ENCODE results near the gene LURAP1L.

Gene LURAP1L

DNA sequence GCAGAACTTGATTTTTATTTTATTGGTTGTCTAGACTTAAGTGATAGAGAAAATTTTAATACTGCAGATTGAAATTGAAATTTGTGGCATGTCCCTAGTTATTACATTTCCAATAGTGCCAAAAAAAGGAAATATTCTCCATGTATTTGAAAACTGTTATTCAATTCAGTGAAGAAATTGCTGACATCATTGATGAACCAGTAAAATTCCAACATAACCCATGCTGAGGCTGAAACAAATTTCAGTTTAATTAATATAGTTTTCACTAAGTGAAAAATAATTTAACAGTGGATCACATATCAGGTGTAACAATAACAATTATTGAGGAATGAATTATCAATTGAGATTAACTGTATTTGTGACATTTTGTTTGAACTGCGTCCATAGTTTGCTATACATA is 38.7 kb downstream of the LURAP1L start:
- DNase-seq (ENCODE audit: low read depth) = no peak

DNA sequence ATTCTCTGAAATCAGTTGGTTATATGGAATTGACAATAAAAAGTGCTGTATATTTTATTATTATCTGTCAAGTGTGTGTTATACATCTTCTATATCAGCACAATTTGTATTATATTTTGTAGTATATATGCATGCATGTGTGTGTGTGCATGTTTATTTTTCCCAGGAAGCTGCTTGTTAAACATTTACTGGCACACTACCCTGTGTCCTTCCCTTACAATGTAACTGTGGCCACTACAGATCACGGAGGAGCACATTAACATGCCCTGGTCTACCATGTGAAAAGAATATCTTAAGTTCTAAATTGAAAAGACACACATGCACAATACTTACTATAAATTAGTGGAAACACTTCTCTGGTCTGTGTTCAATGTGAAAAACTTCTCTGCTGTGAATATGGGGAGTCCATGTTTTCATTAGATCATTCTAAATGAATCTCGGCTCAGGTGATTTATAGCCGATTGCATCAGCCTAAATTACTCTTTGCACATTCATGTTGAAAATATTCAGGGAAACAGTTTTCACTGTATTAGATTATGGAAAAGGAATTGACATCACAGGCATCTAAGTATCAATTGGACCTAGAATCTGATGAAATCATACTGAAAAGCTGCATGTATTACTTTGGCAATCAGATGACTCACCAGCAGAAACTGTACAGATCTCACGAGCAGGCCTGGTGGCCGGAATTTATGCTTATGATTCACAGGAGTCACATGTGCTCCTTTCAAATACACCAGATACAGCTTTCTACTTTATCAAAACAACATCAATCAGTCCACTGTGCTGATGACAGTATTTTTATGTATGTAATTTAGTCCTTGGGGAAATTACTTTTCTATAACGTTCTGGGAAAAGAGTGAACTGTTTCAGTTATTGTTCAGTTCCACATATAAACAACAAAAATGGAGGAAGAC is 39.4 kb downstream of the LURAP1L start:
- no peak for DNase-seq (ENCODE audit: low read depth)

DNA sequence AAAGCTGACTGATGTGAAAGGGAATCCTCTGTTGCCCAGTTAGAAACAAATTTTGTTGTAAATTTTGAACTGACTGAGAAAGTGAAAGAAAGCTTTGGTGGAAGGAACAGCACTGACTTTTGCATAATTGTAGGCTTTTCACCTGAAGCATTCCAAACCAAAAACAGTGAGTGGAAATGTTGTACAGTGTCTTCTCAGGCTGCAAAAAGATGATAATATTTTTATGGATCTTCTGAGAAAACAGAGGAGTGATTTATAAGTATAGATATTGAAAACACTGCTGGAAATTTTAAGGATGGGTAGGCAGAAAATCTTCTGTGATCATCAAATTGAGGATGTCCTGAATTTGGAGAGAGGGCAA is 40.0 kb downstream of the LURAP1L start:
- no peak for DNase-seq (ENCODE audit: low read depth)

DNA sequence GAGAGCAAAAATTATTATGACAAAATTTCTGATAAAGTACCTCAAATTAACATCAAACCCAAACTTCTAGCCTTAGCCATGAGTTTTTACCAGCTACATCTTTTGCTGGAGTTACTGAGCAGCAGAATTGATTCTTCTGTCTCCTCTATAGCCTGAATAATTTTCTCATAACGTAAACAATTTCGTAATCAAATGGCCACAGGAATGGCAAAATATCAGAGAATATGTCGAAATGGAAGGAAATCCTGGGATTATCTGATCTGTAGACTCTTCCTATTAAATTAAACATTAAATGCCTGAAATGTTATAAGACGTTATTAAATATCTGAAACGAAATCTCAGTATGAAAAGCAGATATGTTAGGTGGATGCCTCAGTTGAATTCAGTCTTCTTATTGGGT is 41.1 kb downstream of the LURAP1L start:
- no peak for DNase-seq (ENCODE audit: low read depth)

DNA sequence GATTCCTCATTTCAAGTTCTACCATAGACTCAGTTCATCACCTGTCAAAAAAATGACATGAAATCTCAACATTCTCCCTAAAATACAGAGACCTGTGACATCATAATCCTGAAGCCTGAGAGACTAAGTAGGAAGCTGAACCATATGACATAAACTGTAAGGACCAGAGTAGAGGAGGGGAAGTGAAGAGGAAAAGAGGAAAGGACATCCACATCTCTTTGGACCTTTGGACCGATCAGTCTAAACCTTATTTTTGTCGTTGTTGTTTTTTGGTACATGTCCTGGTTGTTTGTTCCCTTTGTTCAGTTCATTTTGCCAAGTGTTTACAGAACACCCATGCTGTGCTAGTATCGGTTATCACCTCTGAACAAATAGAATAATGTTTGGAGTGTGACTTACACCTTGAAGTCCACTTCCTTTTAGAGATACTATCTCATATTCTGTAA is 41.9 kb downstream of the LURAP1L start:
- DNase-seq (ENCODE audit: low read depth) = no peak

DNA sequence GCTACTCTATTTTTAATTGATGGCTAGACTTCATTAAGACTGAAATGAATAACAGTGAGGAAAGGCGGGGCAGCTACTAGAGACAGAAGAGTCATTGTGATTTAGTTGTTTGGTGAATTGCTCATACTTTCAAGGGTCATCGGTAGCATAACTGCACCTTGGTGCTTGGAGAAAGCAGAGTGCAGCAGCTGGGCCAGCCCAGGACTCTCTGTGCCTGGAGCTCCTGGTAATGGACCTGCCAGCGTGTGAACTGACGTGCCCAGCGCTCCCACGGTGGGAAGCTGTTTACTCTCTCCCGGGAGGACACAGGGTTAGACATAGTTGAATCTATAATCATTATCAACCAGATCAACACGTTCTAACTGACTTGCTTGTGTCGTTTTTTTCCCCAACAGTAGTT is 42.9 kb downstream of the LURAP1L start:
- DNase-seq (ENCODE audit: low read depth) = no peak

DNA sequence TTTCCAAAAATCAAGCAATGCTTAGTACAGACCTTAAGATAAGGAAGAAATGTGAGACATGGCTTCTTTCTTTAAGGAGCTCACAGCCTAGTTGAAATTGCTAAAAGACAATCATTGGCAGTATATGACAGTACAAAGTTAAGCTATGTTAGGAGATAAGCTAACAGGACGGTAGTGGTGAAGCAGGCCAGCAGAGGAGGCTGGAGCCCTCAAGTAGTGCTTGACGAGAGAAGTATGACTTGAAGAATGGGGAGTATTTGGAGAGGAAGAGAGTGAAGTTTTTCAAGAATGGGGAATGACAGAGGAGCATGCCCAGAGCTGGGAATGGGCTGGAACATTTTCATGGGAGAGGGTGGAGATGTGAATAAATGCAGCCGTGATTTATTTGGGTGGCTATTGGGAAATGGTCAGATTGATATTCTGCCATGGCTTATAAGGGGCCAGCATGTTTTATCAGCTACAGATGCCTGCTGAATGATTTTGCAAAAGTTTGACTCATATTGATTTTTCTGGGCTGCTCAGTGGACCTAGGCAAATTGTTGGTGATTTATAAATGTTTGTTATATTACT is 43.7 kb downstream of the LURAP1L start:
- no peak for DNase-seq (ENCODE audit: low read depth)

DNA sequence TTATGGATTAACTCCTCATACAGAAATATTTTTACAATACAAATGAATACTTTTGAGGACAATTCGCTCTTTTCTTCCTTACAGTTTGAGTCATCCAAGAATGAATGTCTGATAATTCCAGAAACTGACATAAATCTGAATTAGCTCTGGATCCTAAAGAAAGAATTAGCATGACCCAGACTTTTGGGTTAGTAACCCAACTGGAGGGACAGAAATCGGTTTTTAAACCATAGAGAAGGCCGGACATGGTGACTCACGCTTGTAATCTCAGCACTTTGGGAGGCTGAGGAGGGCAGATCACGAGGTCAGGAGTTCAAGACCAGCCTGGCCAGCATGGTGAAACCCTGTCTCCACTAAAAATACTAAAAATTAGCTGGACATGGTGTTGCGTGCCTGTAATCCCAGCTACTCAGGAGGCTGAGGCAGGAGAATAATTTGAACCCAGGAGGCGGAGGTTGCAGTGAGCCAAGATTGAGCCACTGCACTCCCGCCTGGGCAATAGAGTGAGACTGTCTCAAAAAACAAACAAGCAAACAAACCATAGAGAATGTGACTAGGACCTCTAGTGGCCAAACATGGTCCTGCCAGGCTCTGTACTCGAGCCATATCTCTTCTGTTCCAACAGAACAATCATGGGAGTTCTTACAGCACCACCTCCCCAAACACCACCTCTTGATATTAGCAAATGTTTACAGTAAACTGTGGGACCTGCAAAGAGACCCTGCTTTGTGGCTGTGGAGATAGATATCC is 44.8 kb downstream of the LURAP1L start:
- DNase-seq (ENCODE audit: low read depth) = no peak

DNA sequence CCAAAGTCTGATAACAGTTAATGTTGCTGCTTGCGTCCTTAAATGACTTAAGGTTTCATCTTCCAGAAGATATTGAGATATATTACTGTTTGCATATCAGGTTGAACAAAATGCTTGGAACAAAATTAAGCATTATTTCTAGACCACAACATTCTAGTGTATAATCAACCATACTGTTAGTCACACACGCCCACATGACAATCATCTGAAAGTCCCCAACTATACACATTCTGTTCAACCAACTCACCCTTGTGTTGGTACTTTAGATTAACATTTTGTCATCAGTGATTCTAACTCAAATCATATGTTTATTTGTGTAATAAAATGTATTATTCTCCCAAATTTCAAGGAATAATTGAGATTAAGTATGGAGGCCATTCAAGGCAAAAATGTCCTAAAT is 47.3 kb downstream of the LURAP1L start:
- DNase-seq (ENCODE audit: low read depth) = no peak

DNA sequence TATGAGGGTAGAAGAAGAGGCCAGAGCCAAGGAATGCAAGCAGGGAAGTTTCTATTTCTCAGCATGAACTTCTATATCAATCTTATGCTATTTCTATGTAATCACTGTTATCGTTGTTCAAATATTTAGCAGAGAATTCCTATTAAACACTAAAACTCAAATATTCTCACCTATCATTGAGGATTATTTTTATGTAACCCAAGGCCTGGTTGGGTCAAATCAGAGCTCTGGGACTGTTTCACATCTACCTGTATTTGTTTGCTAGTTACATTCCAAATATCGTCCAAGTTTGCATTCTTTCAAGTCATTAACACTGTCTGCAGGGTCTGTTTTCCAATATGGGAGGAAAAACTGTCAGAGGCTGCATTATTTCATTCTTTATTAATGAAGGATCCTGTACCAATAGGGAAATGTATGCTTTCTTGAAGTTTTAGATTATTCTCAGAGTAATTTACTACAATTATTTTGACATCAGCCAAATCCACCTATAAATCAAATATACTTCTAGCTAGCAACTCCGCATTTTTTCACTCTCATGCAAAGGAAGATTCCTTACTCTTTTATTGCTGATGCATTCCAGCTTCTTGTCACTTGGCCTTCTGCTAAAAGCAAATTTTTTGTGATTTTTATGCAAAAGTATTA is 52.2 kb downstream of the LURAP1L start:
- no peak for DNase-seq (ENCODE audit: low read depth)

DNA sequence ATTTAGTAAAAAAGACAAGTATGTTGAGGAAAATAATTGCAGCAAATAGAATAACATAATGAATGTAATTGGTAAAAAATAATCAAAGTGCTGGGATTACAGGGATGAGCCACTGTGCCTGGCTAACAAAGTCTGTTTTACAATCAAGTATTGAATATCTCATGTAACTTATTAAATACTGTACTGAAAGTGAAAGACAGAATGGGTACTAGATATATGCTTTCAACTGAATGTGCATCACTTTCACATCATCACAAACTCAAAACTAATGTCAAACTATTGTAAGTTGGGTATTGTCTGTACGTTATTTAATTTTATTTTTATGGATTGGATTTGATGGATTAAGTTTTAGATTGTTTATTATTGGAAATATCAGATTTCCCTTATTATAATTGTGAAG is 58.9 kb downstream of the LURAP1L start:
- no peak for DNase-seq (ENCODE audit: low read depth)

DNA sequence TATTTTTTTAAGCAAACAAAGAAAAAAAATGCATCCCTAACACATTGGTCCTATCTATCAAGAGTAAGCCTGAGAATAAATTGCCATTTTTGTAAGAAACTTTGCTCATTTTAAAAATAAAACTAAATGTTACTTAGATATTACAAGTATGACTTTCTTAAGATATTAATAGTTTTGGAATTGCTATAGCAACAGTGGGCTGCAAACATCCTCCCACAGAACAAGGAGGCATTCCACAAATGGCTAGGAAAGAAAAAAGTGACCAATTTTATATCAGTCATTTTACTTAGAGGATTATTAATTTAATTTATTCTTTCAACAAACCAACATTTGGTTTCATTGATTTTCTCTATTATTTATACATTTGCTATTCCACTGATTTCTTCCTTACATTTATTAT is 63.7 kb downstream of the LURAP1L start:
- DNase-seq (ENCODE audit: low read depth) = no peak

DNA sequence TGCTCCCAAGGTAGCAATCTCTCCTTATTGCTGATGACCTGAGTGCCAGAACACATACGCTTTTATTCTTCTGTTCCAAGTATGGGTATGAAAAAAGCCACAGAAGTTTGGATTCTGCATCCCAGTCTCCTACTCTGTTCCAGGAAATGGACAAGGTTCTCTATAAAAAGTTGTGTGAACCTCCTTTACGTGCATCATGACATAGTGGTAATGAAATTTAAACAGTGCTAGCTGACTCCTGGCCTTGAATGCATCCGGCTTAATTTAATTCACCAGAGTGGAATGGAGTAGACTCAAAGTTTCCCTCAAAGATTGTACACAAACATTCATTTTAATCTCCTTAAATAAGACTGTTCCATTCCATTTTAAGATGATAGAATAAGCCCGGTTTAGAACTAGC is 68.9 kb downstream of the LURAP1L start:
- DNase-seq (ENCODE audit: low read depth) = no peak

DNA sequence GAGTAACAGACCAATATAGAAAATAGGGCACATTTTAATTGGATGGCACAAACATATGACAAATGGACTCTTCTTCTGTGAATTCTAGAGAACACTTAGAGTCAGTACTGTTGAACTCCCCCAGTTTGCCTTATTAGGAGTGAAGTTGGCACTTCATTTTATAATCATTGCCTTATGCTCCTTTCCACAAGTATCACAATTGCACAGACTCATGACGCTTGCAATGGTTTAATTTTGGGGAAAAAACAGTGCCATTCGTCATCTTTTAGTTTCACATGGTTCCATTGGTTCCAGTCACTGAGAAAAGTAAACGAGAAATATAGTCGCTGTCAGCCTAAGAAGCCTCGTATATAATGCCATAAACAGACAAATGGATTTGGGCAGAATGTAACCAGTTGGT is 71.2 kb downstream of the LURAP1L start:
- DNase-seq (ENCODE audit: low read depth) = no peak

DNA sequence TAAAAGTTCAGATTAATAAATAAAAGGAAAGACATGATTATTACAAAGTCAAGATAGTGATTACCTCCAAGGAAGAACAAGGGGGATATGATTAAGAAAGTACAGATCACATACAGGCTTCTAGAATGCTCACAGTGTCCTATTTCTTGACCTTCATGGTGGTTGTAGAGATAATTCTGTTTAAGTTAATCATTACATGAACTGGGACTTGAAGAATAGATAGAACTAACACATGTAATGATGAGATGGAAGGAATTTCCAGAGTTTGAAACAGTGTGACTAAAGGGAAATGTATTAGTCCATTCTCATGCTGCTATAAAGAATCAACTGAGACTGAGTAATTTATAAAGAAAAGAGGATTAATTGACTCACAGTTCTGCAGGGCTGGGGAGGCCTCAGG is 72.7 kb downstream of the LURAP1L start:
- no peak for DNase-seq (ENCODE audit: low read depth)

DNA sequence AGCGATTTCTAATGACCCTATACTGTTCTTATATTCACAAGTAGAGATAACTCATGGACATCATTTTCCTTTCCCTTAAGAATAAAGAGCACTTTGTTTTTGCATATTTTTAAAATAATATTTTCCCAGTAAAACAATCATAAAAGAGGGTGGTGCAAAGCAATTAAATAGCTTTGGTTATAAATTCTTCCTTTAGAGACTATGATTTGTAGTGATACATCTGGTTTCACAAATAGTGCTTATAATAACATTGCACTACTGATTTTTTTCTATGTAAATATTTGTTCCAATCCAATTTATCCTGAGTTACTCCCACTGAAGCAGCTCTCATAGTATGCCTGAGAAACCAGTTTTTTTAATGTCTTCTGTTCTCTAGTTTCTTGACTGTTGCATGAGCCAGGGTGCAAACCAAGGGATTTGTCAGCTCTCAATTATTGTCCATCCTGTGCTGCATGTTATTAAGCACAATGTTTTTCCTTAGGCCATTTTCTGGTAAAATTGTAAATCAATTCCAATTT is 74.7 kb downstream of the LURAP1L start:
- no peak for DNase-seq (ENCODE audit: low read depth)

DNA sequence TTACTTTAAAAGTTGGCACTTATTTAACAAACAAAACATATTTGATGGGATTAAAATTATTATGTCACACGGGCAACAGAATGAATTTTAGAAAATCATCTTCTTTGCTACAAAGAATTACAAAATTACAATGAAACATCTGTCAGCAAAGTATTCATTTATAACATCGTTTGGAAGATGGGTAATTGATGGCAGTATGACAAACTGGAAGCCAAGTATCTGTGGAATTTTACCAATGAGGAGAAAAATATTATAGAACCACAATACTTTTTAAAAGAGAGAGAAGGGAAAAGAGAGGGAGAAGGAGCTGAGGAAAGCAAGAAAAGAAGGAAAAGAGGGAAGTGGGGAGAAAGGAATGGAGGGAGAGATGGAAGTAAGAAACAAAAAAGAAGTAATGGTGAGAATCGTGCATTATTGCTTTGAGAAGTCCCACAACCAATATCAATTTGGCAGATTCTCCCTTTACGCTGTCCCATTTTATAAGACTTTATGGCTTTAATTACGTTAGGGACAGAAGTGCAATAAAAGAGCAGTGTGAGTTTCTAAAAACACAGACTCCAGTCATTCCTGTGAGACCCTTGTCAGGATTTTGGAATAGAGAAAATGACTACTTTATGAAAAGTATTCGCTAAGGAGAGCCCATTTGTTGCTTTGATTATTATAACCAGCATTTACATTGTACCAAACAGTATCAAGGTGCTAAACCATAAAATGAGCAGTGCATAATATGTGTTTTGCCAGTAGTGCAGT is 76.7 kb downstream of the LURAP1L start:
- DNase-seq (ENCODE audit: low read depth) = no peak

DNA sequence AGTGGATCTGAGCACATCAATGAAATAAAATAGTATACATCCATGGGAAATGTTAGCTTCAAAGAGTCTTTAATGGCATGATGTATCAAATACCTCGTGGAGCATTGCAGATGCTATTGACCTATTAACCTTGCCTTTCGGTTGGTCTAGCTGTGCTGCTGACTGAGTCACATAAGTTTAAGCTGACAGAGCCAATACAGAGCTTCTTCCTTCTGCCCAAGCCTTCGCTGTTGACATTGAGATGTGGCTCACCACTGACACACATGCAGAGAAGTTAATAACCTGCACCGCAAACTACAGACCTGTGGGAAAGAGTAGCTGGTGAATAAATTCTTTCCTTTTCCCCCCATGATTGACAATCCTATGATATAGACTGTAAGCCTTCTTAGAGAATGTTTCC is 78.2 kb downstream of the LURAP1L start:
- no peak for DNase-seq (ENCODE audit: low read depth)

DNA sequence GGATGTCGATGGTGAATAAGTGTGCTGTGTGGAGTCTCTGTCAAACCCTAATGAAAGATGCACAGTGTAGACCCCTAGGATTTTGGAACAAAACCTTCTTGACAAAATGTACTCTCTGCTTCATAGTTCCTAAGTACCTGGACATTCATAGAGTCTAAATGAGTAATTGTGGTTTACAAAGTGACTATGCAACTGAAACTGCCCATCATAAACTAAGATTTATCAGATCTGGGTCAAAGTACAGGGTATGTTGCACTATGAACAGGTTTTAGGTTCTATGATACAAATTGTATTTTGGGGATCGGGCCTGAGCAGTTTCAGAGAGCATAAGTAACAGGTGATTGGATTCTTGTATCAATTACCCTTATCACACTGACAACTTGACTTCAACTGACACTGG is 79.4 kb downstream of the LURAP1L start:
- DNase-seq (ENCODE audit: low read depth) = no peak

DNA sequence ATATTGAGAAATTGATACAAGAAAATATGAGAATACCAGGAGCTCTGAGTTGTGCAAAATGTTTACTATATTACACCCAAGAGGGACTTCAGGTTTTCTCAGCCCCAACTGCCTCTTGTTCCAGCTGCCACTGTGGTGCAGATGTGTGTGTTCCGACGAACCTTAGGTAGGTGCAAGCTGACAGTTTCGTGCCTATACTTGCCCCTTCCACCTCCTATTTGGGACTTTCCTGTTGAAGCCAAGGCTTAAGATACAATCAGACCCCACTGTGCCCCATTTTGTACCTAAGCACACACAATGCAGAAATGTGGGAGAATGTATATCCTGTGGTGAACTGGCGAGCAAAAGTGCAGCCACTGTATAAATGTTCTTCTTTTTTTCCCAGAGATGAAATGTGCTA is 80.2 kb downstream of the LURAP1L start:
- DNase-seq (ENCODE audit: low read depth) = no peak

DNA sequence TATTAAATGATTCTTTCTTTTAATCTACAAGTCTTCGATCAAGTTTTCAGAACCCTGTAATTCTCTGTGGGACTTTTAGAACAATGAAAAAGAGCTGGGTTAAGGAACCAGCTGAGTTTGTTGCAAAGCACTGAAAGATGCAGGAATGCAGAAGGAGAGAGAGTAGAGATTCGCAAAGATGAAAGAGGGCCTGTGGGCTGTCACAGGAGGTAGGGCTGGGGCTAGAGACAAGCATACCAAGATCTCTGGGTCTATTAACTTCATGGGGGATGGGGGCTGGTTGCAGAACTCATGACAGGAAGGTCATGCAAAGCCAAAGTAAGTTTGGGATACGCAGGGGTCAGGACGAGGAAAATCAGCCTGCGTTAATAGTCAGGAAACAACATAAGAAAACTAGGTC is 81.8 kb downstream of the LURAP1L start:
- no peak for DNase-seq (ENCODE audit: low read depth)

Data from T follicular helper cell (primary cell).